NCI-H2196 treated with DMSO at 0.1 percent for 48 hours (cell line): Measurements from ENCODE around the gene MICAL3.
A peak's percentile ranks its signal among the peaks of the same experiment; 100 is the strongest.
"Not testable (repeated sequence)": the region's sequence is repeated elsewhere in the genome, so short reads cannot be mapped to it uniquely, and the experiment has no call there.

Experiments
- DNase-seq: peaks from one replicate; lab custom pipeline; 2025; ENCODE audit not compliant: unreplicated experiment; lab: John Stamatoyannopoulos, UW

MICAL3 gene

DNA sequence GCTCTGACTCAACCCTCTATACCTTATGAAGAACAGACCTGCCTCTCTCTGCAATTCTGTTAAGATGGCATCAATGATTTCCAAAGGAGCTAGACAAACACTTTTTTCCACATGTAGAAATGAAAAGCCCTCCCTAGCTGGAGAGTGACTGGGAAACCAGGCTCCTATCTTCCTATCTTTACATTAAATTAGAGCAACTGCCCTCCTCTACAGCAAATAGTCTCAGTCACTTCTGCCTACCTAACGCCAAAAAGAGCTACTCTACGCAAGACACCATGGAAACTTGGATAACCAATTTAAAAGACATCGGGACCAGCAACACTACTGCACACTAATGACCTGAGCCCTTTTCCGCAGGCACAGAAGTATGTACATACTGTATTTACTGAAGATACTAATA lies 84.8 kb downstream of the MICAL3 start:
- no peak for DNase-seq

DNA sequence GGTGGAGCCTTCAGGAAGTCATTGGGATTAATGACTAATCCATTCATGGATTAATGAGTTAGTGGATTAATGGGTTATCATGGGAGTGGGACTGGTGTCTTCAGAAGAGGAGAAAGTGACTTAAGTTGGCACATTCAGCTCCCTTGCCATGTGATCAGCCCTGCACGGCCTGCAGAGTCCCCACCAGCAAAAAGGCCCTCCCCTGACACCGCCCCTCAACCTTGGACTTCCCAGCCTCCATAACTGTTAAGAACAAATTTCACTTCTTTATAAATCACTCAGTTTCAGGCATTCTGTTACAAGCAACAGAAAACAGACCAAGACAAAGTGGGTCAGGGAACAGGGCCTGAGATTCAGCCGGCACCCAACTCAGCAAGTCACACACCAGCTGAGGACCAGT lies 85.3 kb downstream of the MICAL3 start:
- no peak for DNase-seq

DNA sequence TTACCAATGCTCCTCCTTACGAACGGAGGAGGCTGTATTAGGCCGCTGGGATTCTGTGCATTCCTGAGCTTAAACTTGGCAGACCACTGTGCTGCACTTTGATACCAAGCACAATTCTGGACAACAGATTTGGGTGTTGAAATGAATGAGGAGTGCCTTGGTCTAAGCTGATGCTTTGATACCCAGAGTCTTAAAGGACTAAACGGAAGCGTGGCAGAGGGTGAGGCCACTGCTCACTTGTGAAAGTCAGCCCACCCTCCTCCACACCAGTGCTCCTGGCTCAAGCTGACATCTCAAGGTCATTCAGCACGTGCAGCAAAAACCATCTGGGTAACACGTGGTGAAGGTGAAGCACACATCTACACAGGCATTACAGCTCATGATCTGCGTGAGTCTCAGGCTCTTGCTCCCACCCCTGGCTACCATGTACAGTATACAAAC lies 85.9 kb downstream of the MICAL3 start:
- DNase-seq: no peak

DNA sequence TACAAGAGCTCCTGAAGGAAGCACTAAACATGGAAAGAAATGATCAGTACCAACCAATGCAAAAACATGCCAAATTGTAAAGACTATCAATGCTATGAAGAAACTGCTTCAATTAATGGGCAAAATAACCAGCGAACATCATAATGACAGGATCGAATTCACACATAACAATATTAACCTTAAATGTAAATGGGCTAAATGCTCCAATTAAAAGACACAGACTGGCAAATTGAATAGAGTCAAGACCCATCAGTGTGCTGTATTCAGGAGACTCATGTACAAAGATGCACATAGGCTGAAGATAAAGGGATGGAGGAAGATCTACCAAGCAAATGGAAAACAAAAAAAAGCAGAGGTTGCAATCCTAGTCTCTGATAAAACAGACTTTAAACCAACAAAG lies 91.9 kb downstream of the MICAL3 start:
- DNase-seq: not testable (repeated sequence)

DNA sequence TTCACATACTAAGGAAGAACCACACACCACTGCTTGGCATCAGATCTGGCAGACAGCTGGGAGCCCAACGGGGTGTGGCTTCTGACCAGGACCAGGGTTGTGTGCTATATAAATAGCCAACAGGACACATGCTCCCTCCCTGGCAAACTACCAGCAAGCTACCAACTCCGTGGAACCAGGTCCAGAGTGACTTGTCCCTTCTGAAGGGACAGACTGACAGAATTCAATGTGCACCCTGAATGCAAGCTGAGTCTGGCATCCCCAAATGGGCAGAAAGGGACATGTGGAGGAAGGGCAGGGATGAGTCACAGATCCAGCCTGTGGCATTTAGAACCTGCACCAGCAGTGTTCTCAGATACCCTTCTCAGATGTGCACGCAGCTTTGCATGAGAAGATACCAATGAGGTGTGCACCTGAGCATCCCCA lies 92.9 kb downstream of the MICAL3 start:
- DNase-seq: peak; percentile 59

DNA sequence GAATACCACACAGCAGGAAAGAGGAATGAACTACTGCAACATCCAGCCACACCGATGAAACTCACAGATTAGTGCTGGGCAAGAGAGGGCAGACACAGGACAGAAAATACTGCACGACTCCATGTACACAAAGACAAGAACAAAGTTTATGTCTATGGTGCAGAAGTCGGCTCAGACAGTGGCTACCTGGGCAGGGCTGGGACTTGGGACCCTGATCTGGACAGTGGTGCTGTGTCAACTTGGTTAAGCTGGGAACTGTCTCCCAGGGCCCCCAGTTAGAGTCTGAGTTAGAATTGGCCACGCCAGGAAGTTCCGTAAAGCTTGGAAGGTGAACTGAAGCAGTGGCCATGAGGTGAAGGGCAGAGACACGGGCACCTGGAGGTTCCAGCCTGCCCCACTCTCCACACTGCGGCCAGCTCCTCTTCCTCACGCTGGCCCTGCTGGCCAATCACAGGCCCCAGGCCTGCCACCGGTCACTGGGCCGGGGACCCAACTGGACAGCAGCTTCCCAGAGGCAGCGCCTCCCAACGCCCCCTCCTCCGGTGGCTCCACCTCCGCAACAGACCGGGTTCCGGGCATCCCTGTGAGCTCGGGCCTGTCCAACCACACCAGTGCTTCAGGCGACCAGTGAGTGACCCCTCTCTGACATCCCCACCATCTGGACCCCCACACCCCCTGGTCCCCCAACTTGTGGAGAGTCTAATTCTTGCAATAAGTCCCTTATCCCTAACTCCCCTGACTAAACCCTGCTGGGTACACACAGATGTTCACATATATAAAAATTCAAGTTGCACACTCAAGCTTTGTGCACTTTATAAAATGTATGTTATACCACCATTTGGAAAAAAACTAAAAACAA lies 93.7 kb downstream of the MICAL3 start:
- DNase-seq: no peak

DNA sequence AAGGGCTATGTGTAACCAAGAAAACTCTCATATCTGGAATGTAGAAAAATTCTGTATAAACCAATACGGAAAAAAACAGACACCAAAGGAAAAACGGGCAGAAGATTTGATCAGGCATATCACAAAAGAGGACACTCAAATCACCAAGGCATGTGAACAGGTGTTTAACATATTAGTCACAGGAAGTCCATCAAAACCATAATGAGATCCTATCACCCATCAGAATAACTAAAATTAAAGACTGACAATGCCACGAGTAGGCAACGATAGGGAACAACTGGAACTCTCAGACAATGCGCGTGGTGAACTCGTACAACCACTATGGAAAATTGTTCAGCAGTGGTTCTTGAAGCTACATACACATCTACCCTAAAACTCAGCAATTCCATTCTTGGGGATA lies 94.5 kb downstream of the MICAL3 start:
- no peak for DNase-seq

DNA sequence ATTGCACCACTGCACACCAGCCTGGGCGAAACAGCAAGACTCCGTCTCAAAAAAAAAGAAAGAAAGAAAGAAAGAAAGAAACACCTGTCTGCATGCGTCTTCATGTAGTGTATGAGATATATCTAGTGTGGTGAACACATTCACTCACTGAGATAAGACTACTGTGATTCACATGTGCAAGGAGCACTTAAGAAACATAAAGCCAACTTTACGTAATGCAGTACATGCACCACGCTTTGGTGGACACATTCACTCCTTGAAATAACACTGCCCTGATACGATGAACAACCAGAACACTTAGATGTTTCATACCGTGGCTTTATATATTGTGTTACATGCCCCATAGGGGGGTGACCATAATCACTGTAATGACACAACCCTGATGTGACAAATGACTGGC lies 96.0 kb downstream of the MICAL3 start:
- DNase-seq: no peak

DNA sequence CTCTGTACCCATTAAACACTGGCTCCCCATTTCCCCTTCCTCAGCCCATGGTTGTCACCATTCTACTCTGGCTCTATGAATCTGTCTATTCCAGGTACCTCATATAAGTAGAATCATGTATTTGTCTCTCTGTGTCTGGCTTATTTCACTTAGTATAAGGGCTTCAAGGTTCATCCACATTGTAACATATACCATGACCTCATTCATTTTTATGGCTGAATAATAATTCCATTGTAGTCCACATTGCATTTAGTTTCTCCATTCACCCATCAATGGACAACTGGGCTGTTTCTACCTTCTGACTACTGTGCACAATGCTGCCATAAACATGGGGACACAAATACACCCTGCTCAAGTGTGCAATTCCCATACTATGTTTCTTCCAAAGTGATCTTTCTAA lies 97.3 kb downstream of the MICAL3 start:
- no peak for DNase-seq

DNA sequence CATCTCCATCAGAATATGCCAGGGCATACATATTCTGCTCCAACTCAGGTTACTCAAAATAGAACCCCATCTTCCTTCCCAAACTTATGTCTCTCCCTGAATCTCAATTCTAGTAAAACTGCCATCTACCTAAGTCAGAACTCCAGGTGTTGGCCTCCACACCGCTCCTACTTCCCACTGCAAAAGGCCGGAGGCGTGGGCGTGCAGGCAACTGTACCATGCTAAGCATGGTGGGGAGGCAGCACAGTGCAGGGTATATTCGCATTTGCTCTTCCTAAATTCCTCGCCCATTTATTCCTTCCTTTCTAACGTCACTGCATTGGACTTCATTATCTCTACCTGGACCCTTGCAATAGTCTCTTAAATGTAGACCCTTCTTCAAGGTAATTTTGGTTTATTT lies 97.8 kb downstream of the MICAL3 start:
- no peak for DNase-seq

DNA sequence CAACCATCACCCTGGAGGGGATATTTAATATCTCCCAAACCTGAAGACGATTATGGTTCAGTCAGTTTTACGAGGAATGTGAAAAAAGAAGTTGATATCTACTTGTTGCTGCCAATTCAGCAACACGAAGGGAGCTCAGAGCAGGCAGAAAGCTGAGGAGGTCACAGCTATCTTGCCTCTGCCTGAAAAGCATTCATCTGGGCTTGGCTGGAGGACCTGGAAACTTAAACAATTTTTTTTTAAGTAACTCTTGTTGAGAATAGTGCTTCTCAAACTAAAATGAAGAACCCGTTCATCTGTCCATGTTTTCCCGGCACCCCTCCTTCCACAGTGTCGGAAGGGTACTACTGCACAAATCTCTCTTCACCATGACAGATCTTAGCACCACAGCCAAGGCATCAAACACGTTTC lies 98.9 kb downstream of the MICAL3 start:
- DNase-seq: no peak

DNA sequence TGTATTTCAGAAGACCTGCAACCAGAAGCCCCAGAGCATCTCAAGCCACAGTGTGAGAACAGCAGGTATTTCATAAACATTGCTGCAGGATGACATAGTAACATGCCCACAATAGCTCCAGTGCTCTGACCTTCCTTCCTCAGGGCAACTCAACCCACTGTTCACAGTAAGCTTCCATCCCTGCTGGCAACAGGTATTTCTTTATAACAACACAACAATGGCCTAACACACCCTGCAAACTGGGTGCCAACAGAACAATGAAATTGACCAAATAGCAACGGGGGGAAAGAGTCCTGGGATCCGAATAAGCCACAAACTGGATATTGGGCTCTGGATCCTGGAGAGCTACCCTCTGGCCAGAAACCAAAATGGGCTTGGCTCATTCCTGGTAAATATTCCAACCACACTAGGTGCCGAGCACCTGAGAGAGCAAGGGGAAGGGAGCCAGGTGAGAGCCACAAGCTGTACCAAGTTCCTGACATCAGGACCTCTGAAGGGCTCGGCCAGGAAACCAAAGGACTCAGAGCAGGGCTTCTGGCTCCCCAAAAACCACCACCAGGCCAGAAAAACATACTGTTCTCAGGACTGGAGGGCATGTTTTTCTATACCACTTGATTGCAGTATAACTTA lies 99.5 kb downstream of the MICAL3 start:
- no peak for DNase-seq

DNA sequence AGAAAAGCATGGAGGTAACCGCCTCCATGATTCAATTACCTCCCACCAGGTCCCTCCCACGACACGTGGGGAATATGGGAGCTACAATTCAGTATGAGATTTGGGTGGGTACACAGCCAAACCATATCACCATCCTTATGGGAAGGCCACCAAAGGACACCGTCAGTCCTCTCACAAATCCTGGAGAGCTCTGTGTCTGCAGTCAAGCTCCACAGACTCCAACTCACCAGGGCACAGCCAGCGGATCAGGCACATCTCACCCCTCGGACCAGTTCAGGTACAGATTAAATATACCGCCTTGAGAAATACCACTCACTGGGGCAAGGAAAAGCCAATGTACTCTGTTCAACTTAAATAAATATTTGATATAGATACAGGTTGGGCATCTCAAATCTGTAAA lies 100.3 kb downstream of the MICAL3 start:
- DNase-seq: no peak

DNA sequence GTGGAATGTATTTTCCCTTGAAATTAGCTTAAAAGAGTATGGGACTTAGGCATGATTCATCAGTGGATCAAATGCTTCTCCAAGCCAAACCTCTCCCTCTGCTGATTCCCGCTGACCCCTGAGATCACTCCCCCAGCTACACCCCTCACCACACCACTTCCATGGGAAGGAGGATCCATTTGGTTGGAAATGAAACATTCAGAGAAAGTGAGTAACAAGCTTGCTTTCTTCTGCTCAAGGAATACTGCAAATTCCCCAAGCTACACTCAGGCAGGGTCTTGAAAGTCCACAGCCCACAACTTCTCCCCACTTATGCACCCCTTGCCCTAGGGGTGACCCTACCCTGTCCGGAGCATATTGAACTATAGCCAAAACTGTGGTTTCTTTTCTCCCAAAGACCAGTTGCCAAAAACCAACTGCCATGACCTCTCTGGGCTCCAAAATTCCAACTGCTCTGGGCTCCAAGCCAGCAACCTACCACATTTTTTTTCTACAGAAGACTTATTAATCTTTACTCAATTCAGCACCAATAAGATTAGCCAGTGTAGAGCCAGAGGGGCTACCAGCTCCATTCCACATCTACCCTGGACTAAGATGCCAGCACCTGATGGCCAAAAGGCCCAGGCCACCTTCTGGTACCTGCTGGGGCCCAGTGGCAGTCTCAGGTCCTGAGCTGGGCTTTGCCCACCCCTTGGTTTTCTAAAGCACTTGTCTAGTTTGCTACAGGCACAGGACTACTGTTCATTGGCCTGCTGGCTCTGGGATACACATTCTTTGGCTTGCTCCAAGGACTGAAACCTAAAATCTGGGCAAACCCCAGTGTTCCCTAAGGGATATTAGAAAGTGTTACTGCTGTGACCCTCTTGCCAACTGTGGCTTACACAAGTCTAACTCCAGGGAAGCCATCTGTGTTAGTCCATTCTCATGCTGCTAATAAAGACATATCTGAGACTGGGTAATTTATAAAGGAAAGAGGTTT lies 101.1 kb downstream of the MICAL3 start:
- no peak for DNase-seq

DNA sequence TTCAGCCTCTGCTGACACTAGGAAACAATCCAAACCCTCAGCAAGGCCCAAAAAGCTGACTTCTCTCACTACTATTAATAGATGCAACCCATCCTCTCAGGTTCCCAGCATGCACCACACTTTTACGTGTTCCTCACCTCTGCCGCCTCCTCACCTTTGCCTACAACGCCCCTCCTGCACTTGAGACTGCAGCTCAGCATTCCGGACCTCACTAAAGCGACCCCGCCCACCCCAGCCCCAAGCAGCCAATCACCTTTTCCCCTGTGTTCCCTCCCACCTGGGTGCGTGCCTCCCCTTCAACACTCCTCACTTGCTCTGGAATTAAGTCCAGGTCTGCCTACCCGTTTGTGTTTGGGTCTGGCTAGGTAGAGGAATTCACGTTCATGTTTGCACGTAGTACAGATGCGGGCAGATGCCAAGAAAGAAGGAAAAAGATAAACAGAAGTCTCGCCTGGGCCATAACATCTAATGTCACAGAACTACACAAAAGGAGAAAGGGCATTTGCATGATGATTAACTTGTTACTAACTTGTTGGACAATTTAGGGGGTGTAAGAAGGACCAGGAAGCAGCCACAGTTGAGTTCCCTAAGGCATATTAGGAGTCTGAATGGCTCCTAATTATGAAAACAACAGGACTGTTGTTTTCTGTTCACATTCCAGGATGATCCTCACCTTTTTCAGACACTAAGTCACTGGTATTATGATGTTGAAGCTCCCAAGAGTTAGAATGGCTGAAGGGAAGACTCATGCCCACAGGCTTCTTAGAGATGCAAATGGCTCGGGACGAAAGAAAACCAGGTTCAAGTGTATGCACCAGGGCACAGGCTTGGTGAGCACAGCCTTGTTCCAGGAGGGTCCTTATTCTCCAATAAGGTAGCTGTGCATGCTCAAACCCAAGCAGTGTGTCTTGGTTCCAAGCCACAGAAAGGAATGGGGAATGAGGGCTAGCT lies 102.2 kb downstream of the MICAL3 start:
- no peak for DNase-seq

DNA sequence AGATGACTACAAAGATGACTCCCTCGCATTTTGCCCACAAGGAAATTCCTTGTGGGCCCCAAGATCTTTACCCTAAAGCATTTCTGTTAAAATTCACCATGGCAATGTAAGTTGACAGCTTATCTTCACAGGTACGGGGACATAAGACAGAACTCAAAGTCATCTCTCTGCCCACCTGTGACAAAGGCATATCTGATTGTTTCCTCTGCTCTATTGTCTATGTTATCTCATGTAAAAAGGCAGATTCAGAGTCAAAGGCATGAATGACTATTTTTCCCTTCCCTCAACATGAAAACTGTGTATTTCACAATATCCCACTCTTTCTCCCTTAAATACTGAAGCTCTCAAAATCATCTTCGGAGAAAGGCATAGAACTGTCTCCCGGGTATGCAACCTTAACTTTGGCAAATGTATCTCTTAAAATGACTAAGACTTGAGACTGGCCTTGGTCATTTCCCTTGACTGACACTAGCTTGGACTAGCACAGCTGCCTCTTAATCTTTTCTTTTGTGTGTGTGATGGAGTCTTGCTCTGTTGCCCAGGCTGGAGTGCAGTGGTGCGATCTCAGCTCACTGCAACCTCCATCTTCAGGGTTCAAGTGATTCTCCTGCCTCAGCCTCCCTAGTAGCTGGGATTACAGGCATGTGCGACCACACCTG lies 103.2 kb downstream of the MICAL3 start:
- no peak for DNase-seq

DNA sequence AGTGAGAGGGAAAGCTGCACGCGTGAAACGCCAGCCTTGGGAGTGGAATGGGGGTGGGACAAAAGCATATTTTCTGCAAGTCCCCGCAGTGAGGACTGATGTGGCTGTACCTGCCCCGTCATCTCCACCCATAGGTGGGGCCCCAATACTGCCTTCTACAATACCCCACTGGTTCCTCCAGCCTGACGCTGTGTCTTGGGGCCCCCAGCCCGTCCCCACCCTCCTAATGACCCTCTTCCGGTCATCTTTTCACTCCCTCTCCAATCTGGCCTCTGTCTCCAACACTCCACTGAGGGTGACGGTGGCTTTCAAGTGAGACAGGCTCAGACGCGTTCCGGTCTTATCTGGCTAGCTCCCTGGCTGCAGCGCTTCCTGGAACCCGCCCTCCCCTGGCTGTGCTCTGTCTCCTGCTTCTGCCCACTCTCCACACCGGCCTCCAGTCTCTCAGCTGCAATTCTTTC lies 104.2 kb downstream of the MICAL3 start:
- DNase-seq: peak; percentile 58

DNA sequence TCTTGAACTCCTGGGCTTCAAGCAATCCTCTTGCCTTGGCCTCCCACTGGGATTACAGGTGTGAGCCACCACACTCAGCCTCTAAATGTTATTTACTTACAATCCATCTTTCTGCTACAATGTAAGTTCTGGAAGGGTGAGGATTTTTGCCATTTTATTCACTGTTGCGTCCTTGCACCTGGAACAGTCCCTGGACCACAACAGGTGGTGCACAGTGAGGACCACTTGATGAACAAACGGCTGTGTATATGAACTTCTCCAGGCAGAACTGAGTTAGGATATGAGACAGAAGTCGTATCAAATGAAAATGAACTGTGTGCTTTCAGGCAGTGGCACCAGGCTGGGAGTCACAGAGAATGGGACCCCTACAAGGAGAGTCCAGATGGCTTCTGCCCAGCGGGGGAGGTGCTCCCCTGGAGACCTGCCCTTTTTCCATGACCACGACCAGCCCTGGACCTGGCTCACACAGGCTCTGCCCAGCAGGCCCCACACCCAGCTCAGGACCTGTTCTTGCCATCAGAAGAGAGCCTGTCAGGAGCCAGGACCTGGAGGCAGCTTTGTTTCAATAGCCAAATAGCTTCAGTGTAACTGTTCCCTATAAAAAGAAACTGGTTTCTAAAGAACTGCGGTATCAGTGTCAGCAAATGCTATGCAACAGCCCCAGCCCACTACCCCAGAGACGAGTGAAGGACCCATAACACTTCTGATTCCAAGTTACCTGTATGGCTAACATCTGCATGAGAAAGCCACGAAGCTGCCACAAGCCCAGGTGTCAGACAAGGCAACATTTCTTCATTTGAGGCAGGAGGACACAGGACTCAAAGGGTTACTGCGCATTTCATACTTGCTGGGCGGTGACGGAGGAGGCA lies 104.9 kb downstream of the MICAL3 start:
- DNase-seq: no peak

DNA sequence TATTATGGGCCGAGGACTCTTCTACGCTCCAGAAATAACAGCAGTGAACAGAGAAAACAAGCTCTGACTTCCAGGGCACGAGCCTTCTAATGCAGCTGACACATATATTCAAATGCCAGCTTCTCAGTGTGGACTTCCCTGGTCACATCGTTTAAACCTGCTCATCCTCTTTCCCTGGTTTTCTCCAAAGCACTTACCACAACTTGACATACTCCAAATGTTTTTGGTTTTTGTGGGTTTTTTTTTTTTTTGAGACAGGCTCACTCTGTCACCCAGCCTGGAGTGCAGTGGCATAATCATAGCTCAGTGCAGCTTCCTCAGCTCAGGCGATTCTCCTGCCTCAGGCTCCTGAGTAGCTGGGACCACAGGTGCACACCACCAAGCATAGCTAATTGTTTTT lies 105.5 kb downstream of the MICAL3 start:
- DNase-seq: no peak
